DMS153 treated with DMSO at 0.1 percent for 48 hours (cell line): ENCODE data around the gene TOGARAM2.

Experiments used
- DNase-seq: peaks from one replicate; lab custom pipeline; 2025; ENCODE audit not compliant: unreplicated experiment; lab: John Stamatoyannopoulos, UW

The TOGARAM2 gene

DNA sequence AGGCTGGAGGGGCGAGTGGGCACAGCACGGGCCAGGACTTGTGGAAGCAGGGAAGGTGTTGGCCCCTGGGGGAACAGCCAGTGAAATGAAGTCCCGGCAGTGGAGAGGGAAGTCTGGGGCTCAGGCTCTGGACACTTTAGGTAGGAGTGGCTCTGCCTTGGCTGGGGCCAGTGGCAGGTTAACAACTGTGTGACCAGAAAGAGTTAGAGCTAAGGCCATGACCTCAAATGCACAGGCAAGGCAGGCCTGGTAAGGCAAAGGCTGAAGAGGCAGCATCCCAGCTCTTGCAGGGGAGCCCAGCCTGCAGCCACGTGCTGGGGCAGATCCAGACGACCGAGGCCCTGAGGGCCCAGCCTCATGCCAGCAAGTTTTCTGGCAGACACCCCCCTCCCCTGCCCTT is 71.7 kb downstream of the TOGARAM2 start:
- no peak for DNase-seq

DNA sequence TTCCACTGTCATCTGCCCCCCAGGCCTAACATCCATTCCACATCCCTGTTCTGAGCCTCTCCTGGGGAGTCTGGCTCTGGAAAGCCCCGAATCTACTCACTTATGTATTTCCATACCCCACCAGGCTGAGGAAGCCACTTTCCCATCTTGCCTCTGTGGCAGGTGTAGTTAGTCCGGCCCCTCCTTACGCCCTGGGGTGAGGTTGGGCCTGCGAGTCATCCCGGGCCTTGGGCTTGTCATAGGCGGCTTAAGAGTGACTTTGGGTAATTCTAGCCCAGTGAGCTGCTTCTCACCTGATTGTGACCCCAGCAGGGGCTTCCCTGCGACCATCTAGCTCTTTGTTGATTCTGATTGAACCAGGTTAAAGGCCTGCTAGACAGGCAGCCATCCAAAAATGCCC is 72.1 kb downstream of the TOGARAM2 start:
- no peak for DNase-seq

DNA sequence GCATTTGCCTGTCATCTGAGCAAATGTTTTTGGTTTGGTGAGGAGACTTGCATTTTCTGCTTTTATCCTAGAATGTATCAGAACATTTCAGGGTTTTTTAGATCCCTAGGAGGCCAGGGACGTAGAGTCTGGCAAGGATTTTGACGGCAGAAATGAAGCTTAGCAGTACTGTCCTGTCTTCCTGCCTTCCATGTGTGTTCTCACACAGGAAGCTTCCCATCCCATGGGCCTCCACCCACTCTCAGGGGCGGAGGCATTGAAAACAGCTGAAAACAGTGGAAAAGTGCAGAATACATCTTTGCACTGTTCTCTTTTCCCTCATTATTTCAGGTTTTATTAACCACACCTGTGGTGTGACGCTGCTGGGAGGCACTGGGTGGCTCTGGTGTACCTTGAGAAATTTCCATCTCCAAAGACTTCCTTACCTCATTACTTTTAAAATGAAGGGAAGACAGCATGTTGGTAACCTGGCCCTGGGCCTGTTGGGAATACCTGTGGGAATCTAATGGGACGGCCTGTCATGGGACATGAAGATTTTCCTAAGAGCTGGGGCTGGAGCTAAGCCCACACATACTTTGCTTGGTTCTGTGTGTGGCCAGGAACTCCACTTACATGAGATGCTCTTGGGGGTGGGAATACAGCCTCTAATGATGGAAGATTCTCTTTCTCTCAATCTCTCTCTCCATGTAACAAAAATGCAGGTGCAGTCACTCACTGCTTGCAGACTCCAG is 72.7 kb downstream of the TOGARAM2 start:
- DNase-seq = no peak

- no peak for DNase-seq
These were observed 73.3 kb downstream of the TOGARAM2 start for GRCh38 chr2:29054430-29054829.

DNA sequence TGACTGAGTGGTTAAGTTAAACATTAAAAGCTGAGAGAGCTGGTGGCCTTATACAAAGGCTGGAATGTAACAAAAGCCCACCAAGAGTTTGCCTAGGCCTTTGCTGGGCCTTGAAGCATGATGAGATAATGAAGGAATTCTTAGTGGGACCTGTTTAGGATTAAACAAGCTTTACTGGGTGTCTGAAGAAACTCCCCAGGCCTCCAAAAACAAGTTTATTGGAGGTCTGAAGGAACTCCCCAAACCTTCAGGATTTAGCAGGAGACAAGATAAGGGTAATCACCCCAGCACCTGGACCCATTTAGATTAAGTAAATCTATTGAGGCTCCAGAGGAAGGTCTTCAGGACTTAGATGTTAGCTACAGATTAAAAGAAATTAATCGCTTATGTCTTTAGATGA is 74.5 kb downstream of the TOGARAM2 start:
- no peak for DNase-seq

GRCh38 chr2:29056452-29056851 is 75.4 kb downstream of the TOGARAM2 start:
- DNase-seq = no peak

GRCh38 chr2:29057006-29057405 is 75.9 kb downstream of the TOGARAM2 start:
- DNase-seq = no peak

DNA sequence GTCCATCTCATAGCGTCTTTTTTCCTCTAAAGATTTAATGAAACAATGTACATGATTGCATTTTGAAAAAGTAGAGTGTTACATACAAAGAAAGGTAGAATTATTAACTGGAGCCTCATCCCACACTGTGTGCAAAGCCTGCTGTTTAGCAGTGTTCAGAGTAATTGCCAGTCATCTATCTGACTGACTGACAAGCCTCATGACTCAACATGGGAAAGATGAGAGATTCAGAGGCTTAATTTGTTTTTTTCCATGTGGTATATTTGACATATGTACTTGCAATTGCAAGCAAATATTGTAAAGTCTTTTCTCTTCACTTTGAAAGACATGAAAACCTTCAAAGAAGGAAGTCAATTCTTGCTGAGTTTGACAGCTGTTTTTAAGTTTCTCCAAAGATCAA is 78.5 kb downstream of the TOGARAM2 start:
- no peak for DNase-seq

DNA sequence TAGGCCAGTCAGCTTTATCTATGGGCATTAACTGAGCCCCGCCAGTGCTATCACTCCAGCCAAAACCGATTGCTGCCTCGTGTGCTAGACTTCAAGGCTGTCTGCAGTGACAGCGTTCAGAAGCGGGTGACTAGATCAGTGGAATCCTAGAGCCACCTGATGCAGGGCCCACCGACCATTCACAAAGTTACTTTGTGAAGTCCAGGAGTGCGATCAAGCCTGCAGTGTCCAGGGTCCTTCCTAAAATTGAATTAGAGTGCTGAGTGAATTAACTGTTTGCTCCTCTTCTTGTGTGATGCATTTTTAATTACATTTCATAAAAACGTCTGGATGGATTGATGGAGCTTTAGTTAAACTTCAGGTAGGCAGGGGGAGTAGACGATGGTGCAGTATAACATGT is 79.3 kb downstream of the TOGARAM2 start:
- DNase-seq = no peak

- no peak for DNase-seq
These were observed 80.1 kb downstream of the TOGARAM2 start for GRCh38 chr2:29061176-29061575.

- no peak for DNase-seq
These were observed 80.5 kb downstream of the TOGARAM2 start for GRCh38 chr2:29061616-29062015.

DNA sequence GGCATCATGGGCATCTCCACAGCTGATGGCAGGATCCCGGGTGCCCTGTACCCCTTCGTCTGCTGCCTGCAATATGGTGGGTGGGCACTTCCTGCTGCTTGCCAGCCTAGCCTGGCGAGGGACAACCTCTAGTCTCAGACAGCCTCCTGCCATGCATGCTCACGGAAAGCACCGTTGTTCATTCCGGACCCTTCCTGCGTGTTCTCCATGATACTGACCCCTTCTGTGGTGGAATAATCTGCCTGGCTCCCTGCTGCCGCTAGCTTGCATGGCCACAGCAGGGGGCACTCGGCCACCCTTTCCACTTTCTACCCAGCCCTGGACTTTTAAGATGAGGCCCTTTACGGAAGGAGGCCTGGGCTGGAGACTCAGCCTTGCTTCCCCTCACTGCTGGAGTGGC is 81.3 kb downstream of the TOGARAM2 start:
- DNase-seq = no peak

DNA sequence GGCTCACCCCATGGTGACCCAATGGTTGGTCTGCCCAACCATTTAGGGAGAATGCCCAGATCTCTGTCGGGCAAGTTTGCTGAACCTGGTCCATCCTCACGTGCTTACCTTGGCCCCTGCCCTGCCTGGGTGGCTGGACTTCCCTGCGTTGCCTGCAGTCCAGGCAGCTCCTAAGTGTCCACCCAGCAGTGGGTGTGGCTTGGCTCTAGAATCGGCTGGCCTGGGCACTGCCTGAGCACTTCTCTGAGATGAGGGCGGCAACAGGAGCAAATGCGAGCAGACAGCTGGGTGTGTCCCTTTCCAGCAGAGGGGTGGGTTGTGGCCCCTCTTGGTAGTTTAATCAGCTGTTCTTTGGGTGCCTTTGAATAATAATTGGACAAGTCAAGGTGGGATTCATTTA is 82.0 kb downstream of the TOGARAM2 start:
- no peak for DNase-seq

- no peak for DNase-seq
These were observed 82.7 kb downstream of the TOGARAM2 start for GRCh38 chr2:29063646-29064345.

- no peak for DNase-seq
These were observed 83.2 kb downstream of the TOGARAM2 start for GRCh38 chr2:29064346-29064715.

DNA sequence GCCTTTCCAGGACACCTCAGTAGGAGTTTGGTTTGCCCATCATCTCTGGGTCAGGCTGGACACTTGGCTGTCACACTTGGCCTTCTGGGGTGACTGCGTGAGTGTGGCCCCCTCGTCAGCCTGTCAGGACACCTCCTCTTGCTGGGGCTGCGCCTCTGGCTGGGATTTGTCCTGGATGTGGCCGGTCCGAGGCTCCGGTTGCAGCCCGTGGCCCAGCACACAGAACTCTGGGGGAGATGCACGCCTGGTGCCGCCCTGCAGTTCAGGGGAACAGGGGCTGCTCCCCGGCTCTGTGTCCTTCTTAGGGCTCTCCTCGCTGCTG is 83.6 kb downstream of the TOGARAM2 start:
- no peak for DNase-seq

- DNase-seq = no peak
These were observed 84.1 kb downstream of the TOGARAM2 start for GRCh38 chr2:29065068-29065811.

GRCh38 chr2:29066271-29066860 is 85.3 kb downstream of the TOGARAM2 start:
- no peak for DNase-seq

DNA sequence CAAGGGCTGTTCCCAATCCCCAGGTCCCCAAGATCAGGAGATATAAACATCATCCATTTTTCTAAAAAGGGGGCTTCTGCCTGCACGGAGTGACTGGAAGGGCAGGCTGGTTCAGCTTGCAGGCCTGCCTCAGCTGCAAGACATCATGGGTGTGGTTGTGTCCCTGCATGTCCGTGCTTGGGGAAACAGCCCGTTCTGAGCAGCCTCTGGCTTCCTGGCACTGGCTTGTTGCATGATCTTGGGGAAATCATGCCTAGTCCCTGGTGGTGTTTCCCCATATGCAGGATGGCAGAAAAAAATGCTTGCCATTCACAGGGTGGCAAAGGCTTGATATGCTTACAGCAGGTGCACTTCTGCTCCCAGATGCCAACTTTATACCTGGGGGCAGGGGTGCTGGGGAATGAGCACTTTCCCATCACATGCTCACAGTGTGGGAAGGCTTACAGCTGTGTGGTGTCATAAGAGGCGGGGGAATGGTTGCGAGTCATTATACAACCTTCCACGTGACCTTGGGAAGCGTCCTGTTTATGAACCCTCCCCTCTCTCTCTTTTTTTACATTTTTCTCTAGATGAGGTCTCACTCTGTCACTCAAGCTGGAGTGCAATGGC is 86.0 kb downstream of the TOGARAM2 start:
- DNase-seq = no peak

DNA sequence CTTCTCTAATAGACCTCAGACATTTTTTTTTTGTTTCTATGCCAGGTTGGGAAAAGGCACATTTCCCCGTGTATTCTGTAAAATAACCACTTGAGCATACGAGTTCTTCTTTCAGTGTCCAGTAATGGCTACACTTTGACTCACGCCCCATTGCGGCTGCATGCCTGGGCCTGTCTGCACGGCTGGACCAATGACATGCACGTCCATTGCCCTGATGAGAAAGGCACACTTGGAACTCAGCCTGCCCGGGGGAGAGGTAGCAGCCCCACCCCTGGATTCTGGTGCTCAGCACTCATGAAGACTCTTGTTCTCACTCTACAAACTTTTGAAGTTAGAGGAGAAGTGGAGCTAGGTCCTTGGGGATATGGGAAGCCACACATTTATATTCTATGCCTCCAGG is 87.4 kb downstream of the TOGARAM2 start:
- no peak for DNase-seq

DNA sequence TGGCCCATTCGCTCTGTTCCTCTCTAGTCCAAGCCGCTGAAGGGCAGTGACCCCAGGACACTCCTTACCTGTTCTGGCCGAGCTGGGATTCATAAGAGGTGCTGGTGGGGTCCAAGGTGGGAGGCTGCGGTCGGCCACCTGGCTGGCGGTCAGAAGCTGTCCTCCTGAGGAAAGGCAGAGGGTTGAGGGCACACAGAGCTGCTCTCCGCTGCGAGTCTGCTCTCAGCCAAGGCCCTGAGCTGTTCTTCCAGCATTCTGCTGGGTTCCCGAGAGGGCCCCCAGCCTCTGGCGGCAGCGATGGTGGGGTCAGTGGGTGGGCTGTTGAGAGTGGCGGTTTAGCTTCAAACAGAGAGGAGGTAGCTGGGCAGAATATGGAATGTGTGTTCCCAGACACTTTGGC is 89.4 kb downstream of the TOGARAM2 start:
- no peak for DNase-seq
